HG03571 (cell line): ENCODE results near the gene FNDC3B.

ENCODE experiments used
- ATAC-seq: cut with Tn5 transposase; IDR thresholded peaks from one replicate; pipeline ENCODE4 v1.9.1; 2021; ENCODE audit not compliant: unreplicated experiment

The FNDC3B gene

GRCh38 chr3:172208586-172209332 is 169.4 kb downstream of the FNDC3B start:
- no peak for ATAC-seq

- no peak for ATAC-seq
Measured at GRCh38 chr3:172209333-172210321, 170.2 kb downstream of the FNDC3B start.

DNA sequence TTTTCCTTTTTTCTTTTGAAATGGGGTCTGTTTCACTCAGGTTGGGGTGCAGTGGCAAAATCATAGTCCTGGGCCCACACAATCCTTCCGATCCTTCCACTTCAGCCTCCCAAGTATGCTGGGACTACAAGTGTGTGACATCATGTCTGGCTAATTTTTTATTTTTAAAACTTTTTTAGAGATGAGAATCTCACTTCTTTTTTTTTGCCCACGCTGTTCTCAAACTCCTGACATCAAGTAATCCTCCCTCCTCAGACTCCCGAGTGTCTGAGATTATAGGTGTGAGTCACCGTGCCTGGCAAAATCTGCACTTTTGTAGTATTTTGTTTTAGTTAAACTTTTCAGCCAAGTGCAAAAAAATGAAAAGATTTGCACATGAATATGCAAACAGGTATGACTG is 171.0 kb downstream of the FNDC3B start:
- ATAC-seq: no peak

DNA sequence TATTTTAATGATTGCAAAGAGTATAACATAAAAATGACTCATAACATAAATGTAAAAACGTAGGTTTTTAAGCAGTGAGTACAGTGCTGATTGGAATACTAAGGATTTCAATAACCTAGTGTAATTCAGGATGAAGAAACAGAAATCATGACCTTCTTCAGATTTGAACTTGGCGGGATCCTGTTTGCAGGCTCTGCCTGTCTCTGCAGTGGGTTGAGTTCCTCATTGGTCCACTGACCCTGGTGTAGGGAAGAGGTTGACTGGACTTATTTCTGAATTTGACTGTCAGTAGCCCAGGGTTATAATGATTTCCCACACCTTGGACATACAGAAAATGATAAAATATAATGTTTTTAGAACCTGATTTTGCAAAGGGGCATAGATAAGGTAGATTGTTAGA is 171.7 kb downstream of the FNDC3B start:
- no peak for ATAC-seq

DNA sequence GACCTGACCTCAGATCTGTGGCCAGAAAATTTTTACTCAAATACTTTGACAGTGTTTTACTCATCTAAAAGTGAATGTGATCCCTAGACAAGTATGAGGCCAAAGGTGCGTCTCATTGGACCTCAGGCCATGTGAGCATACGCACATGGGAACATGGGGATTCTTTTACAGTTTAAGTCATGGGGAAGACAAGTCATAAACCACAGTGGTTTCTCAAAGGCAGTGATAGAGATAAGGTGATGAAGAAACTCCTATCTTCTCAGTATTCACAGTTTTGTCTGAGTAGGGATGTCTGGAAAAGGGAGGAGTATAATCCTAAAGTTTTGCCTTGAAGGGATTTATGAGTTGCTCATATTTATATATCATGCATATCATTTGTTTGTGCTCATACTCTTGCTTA is 173.8 kb downstream of the FNDC3B start:
- ATAC-seq: no peak

GRCh38 chr3:172213904-172214303 is 174.5 kb downstream of the FNDC3B start:
- ATAC-seq: no peak

- no peak for ATAC-seq
Measured at GRCh38 chr3:172216267-172216666, 176.9 kb downstream of the FNDC3B start.

DNA sequence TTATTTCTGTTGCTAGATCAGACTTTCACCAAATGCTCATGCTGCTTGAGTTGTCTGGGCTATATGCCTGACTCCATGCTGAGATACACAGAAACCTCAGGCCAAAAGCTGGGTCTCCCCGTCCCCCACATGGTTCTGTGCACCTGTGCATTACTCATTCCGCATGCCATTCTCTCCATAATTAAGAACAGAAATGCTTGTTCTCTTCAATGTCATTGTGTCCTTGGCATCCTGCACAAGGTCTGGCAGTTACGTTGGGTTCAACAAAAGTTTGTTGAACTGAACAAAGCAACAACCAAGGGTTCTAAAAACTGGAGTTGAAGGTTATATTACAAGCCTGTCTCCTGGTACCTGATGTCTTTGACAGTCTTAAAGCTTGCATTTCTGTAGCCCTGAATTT is 177.5 kb downstream of the FNDC3B start:
- ATAC-seq: no peak

GRCh38 chr3:172217877-172218276 is 178.5 kb downstream of the FNDC3B start:
- ATAC-seq: no peak

DNA sequence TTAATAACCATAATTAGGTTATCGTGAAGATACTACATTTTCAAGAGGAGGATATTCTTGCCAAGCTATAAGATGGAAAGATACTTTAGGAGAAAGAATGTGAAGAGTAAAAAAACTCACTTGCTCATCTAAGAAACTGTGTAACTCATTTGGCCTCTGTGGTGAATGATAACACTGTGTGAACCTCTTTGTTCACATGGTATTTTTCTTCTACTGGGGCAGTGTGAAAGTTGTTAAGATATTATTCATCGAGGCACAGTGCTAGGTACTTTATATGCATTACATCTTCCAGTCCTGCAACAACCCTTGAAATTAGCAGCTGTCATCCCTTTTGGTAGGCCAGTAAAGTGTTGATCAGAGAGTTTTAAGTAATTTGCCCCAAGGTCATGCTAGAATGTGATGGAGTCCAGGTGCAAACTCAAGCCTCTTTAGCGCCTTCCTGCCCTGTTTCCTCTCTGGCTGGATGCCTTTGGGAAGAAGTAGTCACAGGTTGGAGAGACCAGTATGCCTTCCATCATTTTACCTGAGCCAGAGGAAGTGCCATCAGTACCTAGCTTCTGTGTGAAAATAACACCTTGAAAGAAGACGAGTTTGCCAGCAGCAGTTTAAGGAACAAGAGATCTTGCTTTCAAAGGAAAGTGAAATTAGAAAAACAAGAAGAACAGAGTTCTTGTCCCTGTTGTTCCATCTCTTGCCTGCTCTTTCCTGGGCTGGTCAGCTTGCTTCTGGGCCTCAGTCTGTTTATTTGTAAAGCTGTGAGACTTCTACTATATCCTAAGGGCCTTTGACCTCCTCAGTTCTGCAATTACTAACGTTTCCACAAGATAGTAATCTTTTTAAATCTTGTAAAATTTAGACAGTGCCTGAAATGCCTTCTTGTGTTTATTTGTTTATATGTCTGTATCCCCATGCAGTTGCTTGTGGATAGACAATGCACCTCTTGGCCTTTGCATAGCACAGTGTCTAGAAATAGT is 179.3 kb downstream of the FNDC3B start:
- no peak for ATAC-seq

- ATAC-seq: no peak
Measured at GRCh38 chr3:172219750-172220149, 180.4 kb downstream of the FNDC3B start.

GRCh38 chr3:172221547-172221946 is 182.2 kb downstream of the FNDC3B start:
- no peak for ATAC-seq

GRCh38 chr3:172222478-172223071 is 183.2 kb downstream of the FNDC3B start:
- no peak for ATAC-seq

- ATAC-seq: no peak
Measured at GRCh38 chr3:172223870-172224269, 184.5 kb downstream of the FNDC3B start.

DNA sequence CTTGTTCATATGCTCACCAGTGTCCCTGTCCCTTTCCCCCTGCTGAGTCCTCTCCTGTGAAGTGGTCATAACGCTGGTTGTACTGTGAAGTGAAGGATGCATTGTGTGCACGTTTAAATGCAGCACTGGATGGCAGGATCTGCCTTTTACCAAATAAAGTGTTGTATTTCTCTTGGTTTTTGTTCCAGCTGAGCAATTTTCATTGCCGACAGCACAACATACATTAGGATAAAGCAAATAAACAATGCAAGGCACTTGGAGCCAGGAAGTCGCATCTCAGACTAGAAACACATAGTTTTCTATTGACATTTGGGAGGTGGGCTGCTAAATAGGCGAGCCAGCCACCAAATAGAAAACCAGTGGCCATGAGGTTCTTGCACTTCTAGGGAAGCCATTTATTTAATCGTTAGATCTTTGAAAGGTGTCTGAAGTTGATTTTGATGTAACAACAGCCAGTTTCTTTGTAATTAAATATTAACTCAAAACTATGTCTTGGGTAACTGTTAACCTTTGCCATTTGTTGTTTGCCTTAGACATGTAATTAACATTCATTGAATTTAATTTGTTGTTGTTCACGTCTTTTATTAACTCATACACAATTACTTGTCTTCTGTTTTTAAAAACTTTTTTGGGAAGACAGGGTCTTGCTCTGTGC is 185.3 kb downstream of the FNDC3B start:
- ATAC-seq: no peak

DNA sequence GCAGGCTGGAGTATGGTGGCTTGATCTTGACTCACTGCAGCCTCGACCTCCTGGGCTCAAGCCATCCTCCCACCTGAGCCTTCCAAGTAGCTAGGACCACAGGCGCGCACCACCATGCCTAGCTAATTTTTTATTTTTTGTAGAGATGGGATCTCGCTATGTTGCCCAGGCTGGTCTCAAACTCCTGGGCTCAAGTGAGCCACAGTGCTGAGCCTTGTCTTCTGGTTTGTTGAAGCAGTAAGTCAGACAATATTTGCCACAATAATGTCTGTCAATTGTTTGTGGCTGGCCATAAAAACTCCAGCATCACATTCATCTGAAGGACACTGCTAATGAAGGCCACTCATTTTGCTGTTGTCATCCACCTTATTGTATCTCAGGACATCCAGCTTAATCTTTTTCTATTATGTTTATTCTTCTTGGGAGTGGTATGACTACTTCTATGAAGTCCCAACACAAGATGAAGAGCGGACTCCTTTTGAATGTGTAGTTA is 185.9 kb downstream of the FNDC3B start:
- ATAC-seq: no peak

- ATAC-seq: no peak
Measured at GRCh38 chr3:172226831-172227230, 187.5 kb downstream of the FNDC3B start.

- ATAC-seq: no peak
Measured at GRCh38 chr3:172227340-172228035, 188.1 kb downstream of the FNDC3B start.

DNA sequence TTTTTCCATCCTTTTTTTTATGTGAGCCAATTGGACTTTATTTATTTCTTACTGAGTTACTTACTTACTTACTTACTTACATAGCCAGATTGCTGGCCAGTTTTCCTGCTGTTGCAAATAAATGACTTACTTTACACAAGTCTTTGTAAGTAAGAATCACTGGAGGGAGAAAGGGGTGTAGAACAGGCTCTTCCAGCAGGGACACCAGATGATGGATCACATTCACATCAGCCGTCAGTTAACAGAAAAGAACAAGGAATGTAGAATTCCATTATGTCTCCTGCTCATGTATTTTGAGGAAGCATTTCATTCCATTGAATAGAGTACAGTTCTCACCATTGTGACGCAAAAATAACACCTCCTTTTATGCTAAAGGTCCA is 188.6 kb downstream of the FNDC3B start:
- no peak for ATAC-seq
